K562 (cell line): ENCODE data around the gene TERT. TPM values are rescaled to one million over a fixed set of nuclear protein-coding genes. Genes with fewer than 3 reads are reported as not detected.

Experiments
- ATAC-seq: fragments of 200-7000 bp; cut with Tn5 transposase; 3 replicates; pipeline ENCODE4 v1.9.1; 2020; ENCODE audit warnings: moderate library complexity
- BruUV-seq: library from RNA; stranded (reverse); fragments of 400-500 nt; replicated peaks from 2 replicates; lab custom pipeline; 2021; lab: Mats Ljungman, UMichigan
- CTCF ChIA-PET: fragments of 300-600 bp; formaldehyde crosslinking; extraction: SDS; loops from one replicate; lab custom pipeline; 2021; ENCODE audit warnings: low intra/inter-chr PET ratio; lab: Yijun Ruan, JAX
- POLR2A ChIA-PET: fragments of 300-600, 350-650 bp; sonication (Branson Sonifier 250); formaldehyde crosslinking; extraction: SDS; loops from one replicate; lab custom pipeline; 2021; ENCODE audit warnings: antibody characterized with exemption, inconsistent platforms; lab: Yijun Ruan, JAX
- DNase-seq, 4 experiments: peaks; one replicate each; pipeline versions ENCODE4 v3.0.0 to v3.0.0-alpha.2; 2011 to 2018; ENCODE audit warnings: low spot score in 3 of 4, mixed read lengths in 3 of 4; ENCODE audit errors: extremely low read depth in 1 of 4
- FAIRE-seq: peaks from 2 replicates; lab custom pipeline; 2011; peaks lifted over from hg19 to GRCh38; lab: Jason Lieb, UNC
- H2AFZ ChIP-seq: 2 replicates; pipeline ENCODE4 v1.6.0; 2011; ENCODE audit warnings: low read depth, low read length, control low read depth, inconsistent platforms
- H3K27ac ChIP-seq: fragments of 200-600 bp; 3 replicates; pipeline ENCODE4 v1.8.0; 2011; ENCODE audit warnings: low read depth, mild to moderate bottlenecking, control low read depth, inconsistent platforms, low read length, moderate library complexity, mixed read lengths; ENCODE audit errors: extremely low read depth
- H3K27me3 ChIP-seq, 2 experiments: fragments of 300-600 bp in 1 of 2; 2 replicates in 1 of 2; 3 replicates in 1 of 2; pipeline versions ENCODE4 v1.6.0 to v1.8.0; 2011; ENCODE audit warnings: inconsistent platforms in 2 of 2, low read length in 2 of 2, mild to moderate bottlenecking in 1 of 2, mixed read lengths in 1 of 2, moderate library complexity in 1 of 2; ENCODE audit not compliant: control insufficient read depth in 2 of 2, insufficient read depth in 2 of 2
- H3K36me3 ChIP-seq: fragments of 300-600 bp; 3 replicates; pipeline ENCODE4 v1.8.0; 2011; ENCODE audit warnings: mild to moderate bottlenecking, low read length, inconsistent platforms; ENCODE audit not compliant: control insufficient read depth, insufficient read depth
- H3K4me1 ChIP-seq, 2 experiments: fragments of 200-600 bp in 1 of 2; replicated peaks in 1 of 2; 2 replicates in 1 of 2; 3 replicates in 1 of 2; pipeline versions ENCODE4 v1.5.1 to v1.8.0; 2011; ENCODE audit warnings: inconsistent platforms in 2 of 2, low read length in 2 of 2, mild to moderate bottlenecking in 1 of 2, mixed read lengths in 1 of 2, moderate library complexity in 1 of 2; ENCODE audit not compliant: control insufficient read depth in 2 of 2, insufficient read depth in 2 of 2
- H3K4me2 ChIP-seq: 2 replicates; pipeline ENCODE4 v1.6.1; 2011; ENCODE audit warnings: low read length, control low read depth, inconsistent platforms, mixed read lengths; ENCODE audit not compliant: insufficient read depth
- H3K4me3 ChIP-seq: fragments of 200-600 bp; sonication (generic), shearing (Covaris generic); 2 replicates; pipeline ENCODE4 v1.5.1; 2016; ENCODE audit warnings: control low read depth, inconsistent platforms
- H3K79me2 ChIP-seq: fragments of 200-600 bp; 3 replicates; pipeline ENCODE4 v1.8.0; 2011; ENCODE audit warnings: low read length, inconsistent platforms; ENCODE audit not compliant: control insufficient read depth, insufficient read depth
- H3K9ac ChIP-seq, 2 experiments: 2 replicates each; pipeline versions ENCODE4 v1.6.0 to v1.6.1; 2011; ENCODE audit warnings: low read depth in 2 of 2, low read length in 2 of 2, control low read depth in 1 of 2, inconsistent platforms in 1 of 2, mild to moderate bottlenecking in 1 of 2, mixed read lengths in 1 of 2; ENCODE audit not compliant: insufficient read depth in 1 of 2
- H3K9me1 ChIP-seq: one replicate; pipeline ENCODE4 v1.6.0; 2011; ENCODE audit warnings: inconsistent platforms, mild to moderate bottlenecking, low read length, moderate library complexity; ENCODE audit not compliant: control insufficient read depth, insufficient read depth
- H3K9me3 ChIP-seq: replicated peaks from 2 replicates; pipeline ENCODE4 v1.5.1; 2011; ENCODE audit warnings: low read depth, low read length, inconsistent platforms; ENCODE audit not compliant: control insufficient read depth, insufficient read depth
- H4K20me1 ChIP-seq: replicated peaks from 2 replicates; pipeline ENCODE4 v1.6.1; 2011; ENCODE audit warnings: low read length, inconsistent platforms, mixed read lengths; ENCODE audit not compliant: control insufficient read depth, insufficient read depth
- ARHGAP35 ChIP-seq: fragments of 450-650 bp; IDR thresholded peaks from 2 replicates; pipeline ENCODE4 v1.6.1; 2018; ENCODE audit not compliant: partially characterized antibody
- C11orf30 ChIP-seq: fragments of 450-650 bp; IDR thresholded peaks from 2 replicates; pipeline ENCODE4 v1.6.1; 2016; ENCODE audit warnings: low read depth, mild to moderate bottlenecking
- CBX3 ChIP-seq, 2 experiments: IDR thresholded peaks; 1 replicate in 1 of 2; 2 replicates in 1 of 2; pipeline ENCODE4 v1.6.1; 2012; ENCODE audit warnings: inconsistent platforms in 2 of 2, low read length in 2 of 2, borderline replicate concordance in 1 of 2, control low read depth in 1 of 2
- CREM ChIP-seq: IDR thresholded peaks from 2 replicates; pipeline ENCODE4 v1.6.1; 2014; ENCODE audit warnings: antibody characterized with exemption, low read depth
- KDM1A ChIP-seq, 2 experiments: fragments of 450-650 bp; IDR thresholded peaks; 2 replicates each; pipeline ENCODE4 v1.6.1; 2016; ENCODE audit warnings: mild to moderate bottlenecking in 2 of 2
- NUFIP1 ChIP-seq: fragments of 450-650 bp; IDR thresholded peaks from 2 replicates; pipeline ENCODE4 v1.6.1; 2018; ENCODE audit not compliant: partially characterized antibody
- PRPF4 ChIP-seq: fragments of 200-400 bp; formaldehyde crosslinking; IDR thresholded peaks from one replicate; pipeline ENCODE4 v1.6.1; 2017; ENCODE audit warnings: low read length, low read depth, mild to moderate bottlenecking; ENCODE audit not compliant: insufficient read depth, poor library complexity, severe bottlenecking
- SETDB1 ChIP-seq: IDR thresholded peaks from one replicate; pipeline ENCODE4 v1.6.1; 2012; ENCODE audit warnings: low read length, control low read depth, inconsistent platforms
- TRIM28 ChIP-seq: fragments of 450-650 bp; IDR thresholded peaks from 2 replicates; pipeline ENCODE4 v1.6.1; 2017
- VEZF1 ChIP-seq: fragments of 200-800 bp; sonication (Bioruptor generic); IDR thresholded peaks from 2 replicates; pipeline ENCODE4 v1.6.1; 2017; ENCODE audit warnings: missing genetic modification characterization, missing compliant biosample characterization
- ZFP30 ChIP-seq: fragments of 250-450 bp; sonication (Bioruptor Pico); IDR thresholded peaks from 2 replicates; pipeline ENCODE4 v1.8.0; 2022; ENCODE audit warnings: moderate library complexity, mild to moderate bottlenecking, inconsistent platforms, borderline replicate concordance
- ZHX1 ChIP-seq: fragments of 150-350 bp; conservative IDR thresholded peaks from 2 replicates; pipeline ENCODE4 v1.6.1; 2014; ENCODE audit warnings: low read length
- ZNF174 ChIP-seq: fragments of 250-450 bp; sonication (Bioruptor Pico); IDR thresholded peaks from 2 replicates; pipeline ENCODE4 v1.4.0; 2020; ENCODE audit warnings: mild to moderate bottlenecking
- ZNF184 ChIP-seq: sonication (generic); formaldehyde crosslinking; IDR thresholded peaks from 2 replicates; pipeline ENCODE4 v1.5.0; 2020; ENCODE audit warnings: missing genetic modification reagents
- ZNF282 ChIP-seq: sonication (generic); formaldehyde crosslinking; IDR thresholded peaks from 2 replicates; pipeline ENCODE4 v1.8.1; 2023; ENCODE audit warnings: missing genetic modification reagents
- ZNF316 ChIP-seq: fragments of 450-650 bp; IDR thresholded peaks from 2 replicates; pipeline ENCODE4 v1.6.1; 2016
- ZNF41 ChIP-seq: fragments of 250-450 bp; sonication (Bioruptor Pico); conservative IDR thresholded peaks from 2 replicates; pipeline ENCODE4 v1.4.0; 2020; ENCODE audit warnings: mild to moderate bottlenecking
- WGBS: fragments of 100-300 bp; shearing (Covaris generic); methylation state at CpG from one replicate; pipeline ENCODE4 v1.1.6; 2016; ENCODE audit warnings: low coverage, mixed read lengths; ENCODE audit not compliant: insufficient coverage; ENCODE audit errors: missing lambda C conversion rate; 5-methylcytosine and 5-hydroxymethylcytosine counted together
- in situ Hi-C: fragments of 300-500 bp; cut with MboI; formaldehyde crosslinking; loops from 4 replicates; pipeline ENCODE4 v1.15.0; 2018; ENCODE audit warnings: inconsistent platforms, mixed read lengths
- intact Hi-C: fragments of 100-400 bp; cut with micrococcal nuclease; formaldehyde crosslinking; loops from 2 replicates; pipeline ENCODE4 v1.14.2; 2022
- polyA plus RNA-seq, 8 experiments: library from polyadenylated mRNA; depleted of rRNA in 4 of 8; stranded (reverse) in 5 of 8; unstranded in 3 of 8; fragments of >200 nt; fragmentation: Nextera tagmentation in 2 of 8; fragmentation: Illumina TruSeq in 1 of 8; extraction: Ambion mirVana in 2 of 8; extraction: Trizol in 1 of 8; gene quantifications; 2 replicates each; pipeline versions ENCODE4 v1.2.1 to v1.2.3, GENCODE V29; 2011 to 2014; ENCODE audit warnings: inconsistent platforms in 1 of 8, missing spikeins in 1 of 8
- total RNA-seq, 7 experiments: library from RNA; depleted of rRNA in 6 of 7; stranded (reverse); fragments of >200 nt in 6 of 7; fragmentation: Illumina TruSeq in 2 of 7; extraction: Trizol in 2 of 7; gene quantifications; 2 replicates each; pipeline versions ENCODE4 v1.2.1 to v1.2.3, GENCODE V29; 2011 to 2021; ENCODE audit warnings: low replicate concordance in 1 of 7
- TF ChIP-seq, protein P1 (sequence below): sonication (generic); formaldehyde crosslinking; IDR thresholded peaks from 2 replicates; pipeline ENCODE4 v1.8.0; 2022; ENCODE audit warnings: mild to moderate bottlenecking, low read depth, missing genetic modification reagents

TERT gene
- total and polyA plus RNA-seq, 9 of the 15 experiments (the other 6 are each of a cell fraction or from before 2014, with no cell fraction given): 0.08 to 4.5 (median 0.98) TPM; not detected in 1

DNA sequence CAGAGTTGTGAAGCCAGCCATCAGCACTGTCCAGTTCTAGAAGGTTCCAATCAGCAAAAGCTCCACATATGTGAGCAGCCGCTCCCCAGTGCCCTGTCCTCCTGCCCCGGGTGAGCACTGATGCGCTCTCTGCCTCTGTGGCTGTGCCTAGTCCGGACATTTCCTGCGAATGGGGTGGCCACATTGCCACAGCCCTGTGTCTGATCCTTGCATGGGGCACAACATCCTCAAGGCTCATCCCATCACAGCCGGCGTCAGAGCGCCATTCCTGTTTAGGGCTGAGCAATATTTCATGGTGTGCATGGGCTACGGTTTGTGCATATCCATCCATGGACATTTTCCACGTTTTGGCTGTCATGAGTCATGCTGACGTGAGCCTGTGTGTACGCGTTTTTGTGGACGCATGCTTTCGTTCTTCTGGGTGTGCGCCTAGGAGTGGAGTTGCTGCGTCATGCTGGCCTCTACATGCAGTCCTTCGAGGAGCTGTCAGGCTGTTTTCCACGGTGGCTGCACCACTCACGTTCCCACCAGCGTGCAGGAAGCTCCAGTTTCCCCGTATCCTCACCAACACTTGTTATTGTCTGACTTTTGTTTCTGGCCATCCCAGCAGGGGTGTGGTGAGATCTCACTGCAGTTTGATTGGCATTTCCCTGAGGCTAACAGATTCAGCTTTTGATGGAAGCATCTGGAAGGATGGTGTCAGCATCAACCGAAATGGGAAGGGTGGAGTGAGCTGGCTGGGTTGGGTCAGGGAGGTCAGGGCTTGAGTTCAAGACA, 79.4 kb downstream of the TERT start:
- no peaks in the 10 kb centered on the region for H3K79me2 ChIP-seq
- ChIA-PET CTCF (no interaction called here), POLR2A (interaction anchor here (0.5 kb wide), 1 partner anchor 891 kb away, joined by 3 read pairs; no protein-coding TSS in a partner anchor)
- peaks cover 25 to 66% of the 10 kb centered on the region in 2 experiments; a peak in 4 of 5 replicates for H3K27me3 ChIP-seq
- no peak overlapping the region for H3K4me2 ChIP-seq
- H2AFZ ChIP-seq: no peak overlapping the region
- no peaks in the 10 kb centered on the region for H3K36me3 ChIP-seq
- WGBS: 21% methylated on average over 23 of the region's 23 CpGs
- no TSS peak for BruUV-seq
- no peak overlapping the region for H3K4me3 ChIP-seq
- DNase-seq (no peak), FAIRE-seq (no peak), ATAC-seq (no peak)
- no peaks in the 10 kb centered on the region; the same call in 1 of the 2 replicates for H4K20me1 ChIP-seq
- peaks cover 0 to 51% of the 10 kb centered on the region in 2 experiments; a peak in 1 of 5 replicates for H3K4me1 ChIP-seq
- intact Hi-C loops (no loop called here), in situ Hi-C loops (no loop called here)
- no peak overlapping the region for H3K27ac ChIP-seq
- H3K9me1 ChIP-seq: no peaks in the 10 kb centered on the region
- H3K9me3 ChIP-seq: no peaks in the 10 kb centered on the region; the same call in 1 of the 2 replicates
- H3K9ac ChIP-seq: no peak overlapping the region
- no peak for TF ChIP-seq ZHX1
- peak; percentile 16; the same call in 1 of the 2 replicates for TF ChIP-seq ZNF316
- TF ChIP-seq PRPF4: no peak
- no peak for TF ChIP-seq SETDB1
- TF ChIP-seq VEZF1: no peak
- TF ChIP-seq ARHGAP35: no peak
- TF ChIP-seq ZNF184 (CRISPR knock-in tag): peak; percentile 96
- 0 out of 2 replicates have a peak, but pooled peaks have one; percentile 33 for TF ChIP-seq TRIM28
- TF ChIP-seq, protein P1, sequence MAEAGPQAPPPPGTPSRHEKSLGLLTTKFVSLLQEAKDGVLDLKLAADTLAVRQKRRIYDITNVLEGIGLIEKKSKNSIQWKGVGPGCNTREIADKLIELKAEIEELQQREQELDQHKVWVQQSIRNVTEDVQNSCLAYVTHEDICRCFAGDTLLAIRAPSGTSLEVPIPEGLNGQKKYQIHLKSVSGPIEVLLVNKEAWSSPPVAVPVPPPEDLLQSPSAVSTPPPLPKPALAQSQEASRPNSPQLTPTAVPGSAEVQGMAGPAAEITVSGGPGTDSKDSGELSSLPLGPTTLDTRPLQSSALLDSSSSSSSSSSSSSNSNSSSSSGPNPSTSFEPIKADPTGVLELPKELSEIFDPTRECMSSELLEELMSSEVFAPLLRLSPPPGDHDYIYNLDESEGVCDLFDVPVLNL: no peak
- TF ChIP-seq ZNF174: no peak
- TF ChIP-seq C11orf30: peak; percentile 16; the same call in 1 of the 2 replicates
- no peak for TF ChIP-seq NUFIP1
- TF ChIP-seq ZNF282 (CRISPR knock-in tag): no peak
- no peak for TF ChIP-seq ZNF41
- TF ChIP-seq KDM1A (IDR thresholded peaks at IDR 0.05): peak in 1 of 2 experiments; percentile 25; a peak in 1 of 4 replicates
- TF ChIP-seq CREM: peak; percentile 38; the same call in 1 of the 2 replicates
- TF ChIP-seq CBX3 (IDR thresholded peaks at IDR 0.05; ENCODE audit: borderline replicate concordance in 1 of 2, low read length in 2 of 2): peak in 1 of 2 experiments; percentile 78; a peak in 2 of 3 replicates
- no peak for TF ChIP-seq ZFP30 (CRISPR knock-in tag)
